A549 (cell line): ENCODE data around the gene CTDSPL. TPM values are rescaled to one million over a fixed set of nuclear protein-coding genes. Genes with fewer than 3 reads are reported as not detected.

Experiments
- ATAC-seq, 2 experiments: fragments of 200-7000 bp in 1 of 2; fragments of >200 bp in 1 of 2; cut with Nextera tagmentation in 1 of 2; cut with Tn5 transposase in 1 of 2; 3 replicates each; pipeline versions ENCODE4 v1.8.0 to v1.9.1; 2018 to 2020; ENCODE audit warnings: mild to moderate bottlenecking in 1 of 2, moderate library complexity in 1 of 2
- CTCF ChIA-PET: fragments of 300-600 bp; sonication (Branson Sonifier 250); formaldehyde crosslinking; extraction: SDS; loops from one replicate; lab custom pipeline; 2021; ENCODE audit warnings: antibody characterized with exemption, inconsistent platforms; lab: Yijun Ruan, JAX
- POLR2A ChIA-PET: fragments of 350-600 bp; formaldehyde crosslinking; extraction: SDS; loops from one replicate; lab custom pipeline; 2021; ENCODE audit warnings: antibody characterized with exemption, inconsistent platforms; lab: Yijun Ruan, JAX
- DNase-seq, 2 experiments: peaks; one replicate each; pipeline versions ENCODE4 v3.0.0 to v3.0.0-alpha.2; 2011 to 2016; ENCODE audit warnings: low read depth in 1 of 2, low spot score in 1 of 2
- FAIRE-seq: peaks from 2 replicates; lab custom pipeline; 2011; peaks lifted over from hg19 to GRCh38; lab: Jason Lieb, UNC
- H3K27ac ChIP-seq, 2 experiments: fragments of >200 bp; sonication (Bioruptor Twin); formaldehyde crosslinking; 3 replicates each; pipeline ENCODE4 v1.5.1; 2016 to 2017
- H3K4me1 ChIP-seq: fragments of >200 bp; sonication (Bioruptor Twin); formaldehyde crosslinking; 3 replicates; pipeline ENCODE4 v1.6.1; 2016
- H3K4me2 ChIP-seq: fragments of >200 bp; sonication (Bioruptor Twin); formaldehyde crosslinking; 3 replicates; pipeline ENCODE4 v1.6.1; 2016
- H3K4me3 ChIP-seq: fragments of >200 bp; sonication (Bioruptor Twin); formaldehyde crosslinking; 3 replicates; pipeline ENCODE4 v1.5.1; 2016
- H3K9me3 ChIP-seq: fragments of >200 bp; sonication (Bioruptor Twin); formaldehyde crosslinking; 3 replicates; pipeline ENCODE4 v1.6.1; 2016
- CBX2 ChIP-seq: fragments of 200-600 bp; sonication (generic); IDR thresholded peaks from 2 replicates; pipeline ENCODE4 v1.6.1; 2016; ENCODE audit warnings: low read depth, mild to moderate bottlenecking, borderline replicate concordance
- CHD4 ChIP-seq: fragments of 200-600 bp; sonication (generic); IDR thresholded peaks from 2 replicates; pipeline ENCODE4 v1.6.1; 2016; ENCODE audit warnings: antibody characterized with exemption, mild to moderate bottlenecking, borderline replicate concordance
- ELK1 ChIP-seq: fragments of 150-350 bp; IDR thresholded peaks from 2 replicates; pipeline ENCODE4 v1.6.1; 2014; ENCODE audit warnings: low read depth, mild to moderate bottlenecking, low read length
- EP300 ChIP-seq, 2 experiments: fragments of >200 bp; sonication (Bioruptor Twin); formaldehyde crosslinking; IDR thresholded peaks; 2 replicates in 1 of 2; 3 replicates in 1 of 2; pipeline ENCODE4 v1.6.1; 2016 to 2017
- FOSL2 ChIP-seq, 2 experiments: fragments of 450-650 bp in 1 of 2; fragments of >200 bp in 1 of 2; sonication (Bioruptor Twin) in 1 of 2; formaldehyde crosslinking; IDR thresholded peaks; 2 replicates each; pipeline versions ENCODE4 v1.5.0 to v1.6.1; 2016 to 2020; ENCODE audit warnings: mild to moderate bottlenecking in 1 of 2, moderate library complexity in 1 of 2
- FOXS1 ChIP-seq: fragments of 250-450 bp; sonication (Bioruptor Pico); IDR thresholded peaks from 2 replicates; pipeline ENCODE4 v1.5.0; 2020; ENCODE audit warnings: mild to moderate bottlenecking, moderate library complexity
- HDAC2 ChIP-seq: fragments of 200-600 bp; sonication (generic); IDR thresholded peaks from 2 replicates; pipeline ENCODE4 v1.6.1; 2016
- HEYL ChIP-seq: fragments of 250-450 bp; sonication (Bioruptor Pico); IDR thresholded peaks from 2 replicates; pipeline ENCODE4 v1.8.0; 2021; ENCODE audit warnings: mild to moderate bottlenecking, moderate library complexity
- KDM1A ChIP-seq: fragments of 200-600 bp; sonication (generic); IDR thresholded peaks from 2 replicates; pipeline ENCODE4 v1.6.1; 2016; ENCODE audit warnings: low read depth, mild to moderate bottlenecking
- MAX ChIP-seq: IDR thresholded peaks from 2 replicates; pipeline ENCODE4 v1.6.1; 2012
- PHF8 ChIP-seq: fragments of 200-600 bp; sonication (generic); IDR thresholded peaks from 2 replicates; pipeline ENCODE4 v1.6.1; 2016; ENCODE audit warnings: low read depth, mild to moderate bottlenecking, antibody characterized with exemption, moderate library complexity, borderline replicate concordance
- POLR2AphosphoS2 ChIP-seq: conservative IDR thresholded peaks from 2 replicates; pipeline ENCODE4 v1.6.1; 2012; ENCODE audit warnings: low read length, improper control_type of control experiment, inconsistent platforms
- RCOR1 ChIP-seq: fragments of 150-350 bp; IDR thresholded peaks from 2 replicates; pipeline ENCODE4 v1.6.1; 2014; ENCODE audit warnings: antibody characterized with exemption, low read length, low read depth
- REST ChIP-seq: fragments of 200-600 bp; sonication (generic); IDR thresholded peaks from 2 replicates; pipeline ENCODE4 v1.6.1; 2016; ENCODE audit warnings: antibody characterized with exemption, mild to moderate bottlenecking, moderate library complexity
- SMC3 ChIP-seq: fragments of >200 bp; sonication (Bioruptor Twin); formaldehyde crosslinking; IDR thresholded peaks from 3 replicates; pipeline ENCODE4 v1.6.1; 2018; ENCODE audit warnings: inconsistent platforms
- USF2 ChIP-seq: fragments of 450-650 bp; IDR thresholded peaks from 2 replicates; pipeline ENCODE4 v1.6.1; 2014; ENCODE audit warnings: antibody characterized with exemption
- ZC3H11A ChIP-seq: fragments of 450-650 bp; IDR thresholded peaks from 2 replicates; pipeline ENCODE4 v1.6.1; 2014; ENCODE audit warnings: antibody characterized with exemption, mild to moderate bottlenecking
- ZFP36 ChIP-seq: fragments of 450-650 bp; IDR thresholded peaks from 2 replicates; pipeline ENCODE4 v1.6.1; 2014; ENCODE audit warnings: borderline replicate concordance; ENCODE audit not compliant: partially characterized antibody
- ZSCAN20 ChIP-seq: fragments of 250-450 bp; sonication (Bioruptor Pico); IDR thresholded peaks from 2 replicates; pipeline ENCODE4 v1.8.0; 2022; ENCODE audit warnings: mild to moderate bottlenecking, moderate library complexity
- WGBS: methylation state at CpG from one replicate; pipeline ENCODE4 v1.1.6; 2017; ENCODE audit errors: missing lambda C conversion rate; 5-methylcytosine and 5-hydroxymethylcytosine counted together
- polyA plus RNA-seq, 4 experiments: library from polyadenylated mRNA; depleted of rRNA in 3 of 4; stranded (reverse); fragments of >200 nt; fragmentation: RNase III in 1 of 4; extraction: RNeasy Plus Mini Kit Qiagen cat#74134 plus additional on column Dnase treatment in 1 of 4; gene quantifications; 2 replicates in 3 of 4; 3 replicates in 1 of 4; pipeline ENCODE4 v1.2.3, GENCODE V29; 2011 to 2017
- TF ChIP-seq, protein P1 (sequence below): IDR thresholded peaks from 2 replicates; pipeline ENCODE4 v1.6.1; 2012; ENCODE audit warnings: low read depth, borderline replicate concordance

CTDSPL gene
- polyA plus RNA-seq, 2 of the 4 experiments (the other 2 are of a cell fraction): 9.9 to 35.1 TPM

DNA sequence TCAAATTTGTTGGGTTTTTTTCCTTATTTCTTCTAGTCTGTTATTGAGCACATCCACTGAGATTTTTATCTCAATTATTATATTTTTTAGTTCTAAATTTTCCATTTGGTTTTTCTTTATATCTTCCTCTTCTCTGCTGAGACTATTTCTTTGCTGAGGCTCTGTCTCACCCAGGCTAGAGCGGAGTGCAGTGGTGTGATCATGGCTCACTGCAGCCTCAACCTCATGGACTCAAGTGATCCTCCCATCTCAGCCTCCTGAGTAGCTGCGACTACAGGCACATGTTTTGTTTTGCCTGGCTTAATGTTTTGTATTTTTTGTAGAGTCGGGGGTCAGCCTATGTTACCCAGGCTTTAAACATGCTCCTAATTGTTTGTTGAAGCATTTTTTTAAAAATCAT, 10.2 kb downstream of the CTDSPL start:
- ATAC-seq (no peak), FAIRE-seq (no peak), DNase-seq (no peak)
- Histone ChIP-seq H3K27ac (no peak overlapping the region), H3K4me2 (no peak overlapping the region), H3K9me3 (peaks cover 11% of the 10 kb centered on the region), H3K4me1 (no peaks in the 10 kb centered on the region), H3K4me3 (no peak overlapping the region)
- POLR2A ChIA-PET: no interaction called here
- 95% methylated on average over 3 of the region's 3 CpGs for WGBS
- CTCF ChIA-PET: interaction anchor here (2.5 kb wide), 1 partner anchor 16 kb away, joined by 15 read pairs; no protein-coding TSS in a partner anchor
- TF ChIP-seq KDM1A: no peak

- CTCF ChIA-PET: interaction anchor here (1.0 to 4.6 kb wide), 3 partner anchors 18 to 94 kb away, joined by 3 to 28 read pairs (median 4); no protein-coding TSS in a partner anchor
- no peaks in the 10 kb centered on the region for H3K4me1 ChIP-seq
- H3K4me2 ChIP-seq: no peak overlapping the region
- WGBS: 89% methylated on average over 4 of the region's 5 CpGs
- H3K4me3 ChIP-seq: no peak overlapping the region
- H3K27ac ChIP-seq: no peak overlapping the region
- ATAC-seq: no peak
- no peak for DNase-seq
- POLR2A ChIA-PET: interaction anchor here (0.5 kb wide), 1 partner anchor 13 kb away, joined by 4 read pairs; no protein-coding TSS in a partner anchor
- TF ChIP-seq HDAC2 (no peak), POLR2AphosphoS2 (no peak), MAX (no peak), RCOR1 (no peak), PHF8 (no peak)
- TF ChIP-seq, protein P1, sequence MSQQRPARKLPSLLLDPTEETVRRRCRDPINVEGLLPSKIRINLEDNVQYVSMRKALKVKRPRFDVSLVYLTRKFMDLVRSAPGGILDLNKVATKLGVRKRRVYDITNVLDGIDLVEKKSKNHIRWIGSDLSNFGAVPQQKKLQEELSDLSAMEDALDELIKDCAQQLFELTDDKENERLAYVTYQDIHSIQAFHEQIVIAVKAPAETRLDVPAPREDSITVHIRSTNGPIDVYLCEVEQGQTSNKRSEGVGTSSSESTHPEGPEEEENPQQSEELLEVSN: no peak
- TF ChIP-seq, all 56 proteins: peak for 0
- peaks cover 11% of the 10 kb centered on the region for H3K9me3 ChIP-seq
- FAIRE-seq: no peak
These were observed 10.9 kb downstream of the CTDSPL start for GRCh38 chr3:37872413-37873160.

DNA sequence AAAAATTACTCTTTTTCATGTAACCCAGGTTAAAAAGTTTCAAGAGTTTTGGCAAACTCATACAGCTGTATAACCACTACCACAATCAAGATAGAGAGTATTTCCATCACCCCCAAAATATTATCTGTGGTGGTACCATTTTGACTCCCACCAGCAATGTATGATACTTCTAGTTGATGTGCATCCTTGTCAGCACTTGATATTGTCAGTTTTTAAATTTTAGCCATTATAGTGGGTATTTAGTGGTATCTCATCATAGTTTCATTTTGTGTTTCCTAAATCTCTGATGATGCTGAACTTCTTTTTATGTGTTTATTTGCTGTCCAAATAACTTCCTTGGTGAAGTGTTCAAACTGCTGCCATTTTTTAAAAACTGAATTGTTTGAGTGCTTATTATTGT, 14.6 kb downstream of the CTDSPL start:
- no peak for FAIRE-seq

DNA sequence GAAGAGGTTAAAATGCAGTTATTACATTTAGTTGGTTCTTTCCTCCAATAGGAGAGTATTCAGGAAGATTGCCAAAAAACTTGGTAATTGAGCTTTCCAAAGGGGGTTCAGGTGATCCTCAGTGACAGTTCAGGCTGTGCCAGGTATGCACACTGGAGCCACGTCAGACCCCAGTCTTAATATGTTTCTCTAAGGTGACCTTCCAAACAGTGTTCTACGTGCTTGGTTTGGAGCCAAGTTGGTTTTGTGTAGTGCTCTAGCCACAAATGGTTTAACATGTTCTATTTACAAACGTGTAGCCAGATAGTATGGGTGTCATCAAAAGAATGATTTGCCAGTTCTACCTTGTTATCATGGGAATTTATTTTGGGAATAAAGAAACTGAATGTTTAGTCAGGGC, 21.0 kb downstream of the CTDSPL start:
- POLR2A ChIA-PET: no interaction called here
- no peak for FAIRE-seq

More for the DNA sequence above, 14.6 kb downstream of the CTDSPL start:
- H3K9me3 ChIP-seq: peaks cover 11% of the 10 kb centered on the region
- DNase-seq (no peak), ATAC-seq (no peak)
- no peaks in the 10 kb centered on the region for H3K4me1 ChIP-seq
- TF ChIP-seq FOSL2 (IDR thresholded peaks at IDR 0.05) (no peak), FOSL2 (CRISPR knock-in tag; IDR thresholded peaks at IDR 0.05) (no peak), USF2 (no peak), ELK1 (no peak), SMC3 (no peak), ZFP36 (peak; percentile 80), KDM1A (peak; percentile 73), CHD4 (0 out of 2 replicates have a peak, but pooled peaks have one; percentile 65)
- H3K4me2 ChIP-seq: no peak overlapping the region
- H3K4me3 ChIP-seq: no peak overlapping the region
- CTCF ChIA-PET: interaction anchor here (4.6 kb wide), 1 partner anchor 22 kb away, joined by 28 read pairs; no protein-coding TSS in a partner anchor
- no peak overlapping the region for H3K27ac ChIP-seq
- POLR2A ChIA-PET: no interaction called here

More for the DNA sequence above, 21.0 kb downstream of the CTDSPL start:
- H3K4me3 ChIP-seq: no peak overlapping the region
- DNase-seq (no peak), ATAC-seq (no peak)
- no peak for TF ChIP-seq HEYL
- TF ChIP-seq SMC3: no peak
- TF ChIP-seq ZSCAN20: no peak
- TF ChIP-seq RCOR1: no peak
- no peak for TF ChIP-seq EP300 (IDR thresholded peaks at IDR 0.05)
- no peak for TF ChIP-seq FOXS1
- no peak for TF ChIP-seq CBX2
- TF ChIP-seq ZC3H11A: no peak
- no peak for TF ChIP-seq CHD4
- no peak for TF ChIP-seq HDAC2
- no peak for TF ChIP-seq REST
- H3K27ac ChIP-seq: no peak overlapping the region
- WGBS: 94% methylated on average over 3 of the region's 3 CpGs
- CTCF ChIA-PET: interaction anchor here (1.4 kb wide), 1 partner anchor 84 kb away, joined by 4 read pairs; no protein-coding TSS in a partner anchor
- no peaks in the 10 kb centered on the region for H3K4me1 ChIP-seq
- no peak overlapping the region for H3K4me2 ChIP-seq
- H3K9me3 ChIP-seq: no peaks in the 10 kb centered on the region
